ENCODE data around the gene NUP43.
"Not testable (repeated sequence)": the region's sequence is repeated elsewhere in the genome, so short reads cannot be mapped to it uniquely, and the experiment has no call there.

NUP43 gene

GRCh38 chr6:149683256-149683859 lies 63.0 kb downstream of the NUP43 start:
- Mint-ChIP-seq H3K4me1 (ENCODE audit: low read depth) (peaks cover 20% of the 10 kb centered on the region), H3K27ac (no peak overlapping the region), H3K27me3 (no peaks in the 10 kb centered on the region), H3K9me3 (no peaks in the 10 kb centered on the region), H3K36me3 (ENCODE audit: low read depth) (peaks cover 50% of the 10 kb centered on the region), H3K4me3 (no peak overlapping the region)

GRCh38 chr6:149681845-149682244 lies 64.5 kb downstream of the NUP43 start:
- H3K27me3 Mint-ChIP-seq; H3K9me3 Mint-ChIP-seq; H3K4me1 Mint-ChIP-seq (ENCODE audit: low read depth); H3K27ac Mint-ChIP-seq; H3K4me3 Mint-ChIP-seq: not testable (repeated sequence)
- H3K36me3 Mint-ChIP-seq (ENCODE audit: low read depth), result peaks cover 56% of the 10 kb centered on the region

- Mint-ChIP-seq H3K9me3 (no peaks in the 10 kb centered on the region), H3K4me1 (ENCODE audit: low read depth) (peaks cover 2% of the 10 kb centered on the region), H3K36me3 (ENCODE audit: low read depth) (peaks cover 56% of the 10 kb centered on the region), H3K27me3 (no peaks in the 10 kb centered on the region), H3K4me3 (no peak overlapping the region), H3K27ac (no peak overlapping the region)
These were observed 65.1 kb downstream of the NUP43 start for GRCh38 chr6:149681209-149681608.

GRCh38 chr6:149680503-149680902 lies 65.8 kb downstream of the NUP43 start:
- Mint-ChIP-seq H3K27me3 (no peaks in the 10 kb centered on the region), H3K4me1 (ENCODE audit: low read depth) (no peaks in the 10 kb centered on the region), H3K27ac (no peak overlapping the region), H3K36me3 (ENCODE audit: low read depth) (peaks cover 55% of the 10 kb centered on the region), H3K4me3 (no peak overlapping the region), H3K9me3 (no peaks in the 10 kb centered on the region)
